ENCODE measurements around the gene DKK3. TPM values are rescaled to one million over a fixed set of nuclear protein-coding genes. Genes with fewer than 3 reads are reported as not detected.
A peak's percentile ranks its signal among the peaks of the same experiment; 100 is the strongest.

The DKK3 gene
- total RNA-seq, 1 donor from 2014 or later = 307 TPM

DNA sequence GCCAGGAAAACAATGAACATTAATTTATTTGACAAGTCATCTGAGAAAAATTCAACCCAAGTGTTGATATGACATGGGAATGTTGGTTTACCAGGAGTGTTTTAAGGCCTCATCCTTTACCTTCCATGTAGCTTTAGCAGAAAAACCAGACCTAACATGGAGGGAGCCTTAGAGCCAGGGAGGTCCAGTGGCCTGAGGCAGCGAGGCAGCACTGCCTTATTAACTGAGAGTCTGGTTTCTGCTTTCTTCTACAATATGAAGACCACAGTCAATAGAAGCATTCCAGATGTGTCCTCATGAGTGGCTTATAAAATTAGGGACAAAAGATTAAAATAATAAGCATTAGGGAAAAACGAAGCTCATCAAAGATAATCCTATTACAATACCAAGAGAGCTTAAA, 61.5 kb downstream of the DKK3 start:
- H2AFZ ChIP-seq (ENCODE audit: low read depth, low read length) = no peak overlapping the region
- Mint-ChIP-seq H3K27ac (ENCODE audit: unreplicated experiment) (no peak overlapping the region), H3K27me3 (ENCODE audit: low read depth, unreplicated experiment) (no peaks in the 10 kb centered on the region), H3K4me3 (ENCODE audit: unreplicated experiment) (no peak overlapping the region), H3K4me1 (ENCODE audit: low read depth, unreplicated experiment) (no peaks in the 10 kb centered on the region), H3K36me3 (ENCODE audit: low read depth, unreplicated experiment) (peaks cover 6% of the 10 kb centered on the region), H3K9me3 (ENCODE audit: unreplicated experiment) (no peaks in the 10 kb centered on the region)
- peaks cover 5% of the 10 kb centered on the region for H3K4me1 ChIP-seq (ENCODE audit: insufficient read depth, low read length)
- H3K9me3 ChIP-seq (ENCODE audit: insufficient read depth, low read depth, low read length) = no peaks in the 10 kb centered on the region
- DNase-seq (ENCODE audit: low read depth) (no peak), FAIRE-seq (no peak)
- no peaks in the 10 kb centered on the region for H3K27me3 ChIP-seq (ENCODE audit: insufficient read depth, low read length)
- no peak overlapping the region for H3K4me3 ChIP-seq (ENCODE audit: insufficient read depth, low read depth, low read length)
- no peaks in the 10 kb centered on the region for H3K79me2 ChIP-seq (ENCODE audit: insufficient read depth, low read length)
- H4K20me1 ChIP-seq (ENCODE audit: insufficient read depth, low read length) = no peaks in the 10 kb centered on the region
- no peak overlapping the region for H3K4me2 ChIP-seq (ENCODE audit: low read length)
- no peak overlapping the region for H3K9ac ChIP-seq (ENCODE audit: low read length)
- peaks cover 12% of the 10 kb centered on the region for H3K36me3 ChIP-seq (ENCODE audit: insufficient read depth, low read length)
- TF ChIP-seq, protein P1, sequence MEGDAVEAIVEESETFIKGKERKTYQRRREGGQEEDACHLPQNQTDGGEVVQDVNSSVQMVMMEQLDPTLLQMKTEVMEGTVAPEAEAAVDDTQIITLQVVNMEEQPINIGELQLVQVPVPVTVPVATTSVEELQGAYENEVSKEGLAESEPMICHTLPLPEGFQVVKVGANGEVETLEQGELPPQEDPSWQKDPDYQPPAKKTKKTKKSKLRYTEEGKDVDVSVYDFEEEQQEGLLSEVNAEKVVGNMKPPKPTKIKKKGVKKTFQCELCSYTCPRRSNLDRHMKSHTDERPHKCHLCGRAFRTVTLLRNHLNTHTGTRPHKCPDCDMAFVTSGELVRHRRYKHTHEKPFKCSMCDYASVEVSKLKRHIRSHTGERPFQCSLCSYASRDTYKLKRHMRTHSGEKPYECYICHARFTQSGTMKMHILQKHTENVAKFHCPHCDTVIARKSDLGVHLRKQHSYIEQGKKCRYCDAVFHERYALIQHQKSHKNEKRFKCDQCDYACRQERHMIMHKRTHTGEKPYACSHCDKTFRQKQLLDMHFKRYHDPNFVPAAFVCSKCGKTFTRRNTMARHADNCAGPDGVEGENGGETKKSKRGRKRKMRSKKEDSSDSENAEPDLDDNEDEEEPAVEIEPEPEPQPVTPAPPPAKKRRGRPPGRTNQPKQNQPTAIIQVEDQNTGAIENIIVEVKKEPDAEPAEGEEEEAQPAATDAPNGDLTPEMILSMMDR (IDR thresholded peaks at IDR 0.05; ENCODE audit: insufficient read depth, low read depth, low read length) = no peak
- H3K27ac ChIP-seq (ENCODE audit: low read depth, low read length) = peak overlapping the region; percentile 31

- H3K4me3 ChIP-seq (ENCODE audit: insufficient read depth, low read depth, low read length) = no peak overlapping the region
- peaks cover 14% of the 10 kb centered on the region for H3K36me3 ChIP-seq (ENCODE audit: insufficient read depth, low read length)
- H3K79me2 ChIP-seq (ENCODE audit: insufficient read depth, low read length) = no peaks in the 10 kb centered on the region
- Mint-ChIP-seq H3K27ac (ENCODE audit: unreplicated experiment) (no peak overlapping the region), H3K4me3 (ENCODE audit: unreplicated experiment) (no peak overlapping the region), H3K4me1 (ENCODE audit: low read depth, unreplicated experiment) (no peaks in the 10 kb centered on the region), H3K27me3 (ENCODE audit: low read depth, unreplicated experiment) (no peaks in the 10 kb centered on the region), H3K9me3 (ENCODE audit: unreplicated experiment) (no peaks in the 10 kb centered on the region), H3K36me3 (ENCODE audit: low read depth, unreplicated experiment) (peaks cover 6% of the 10 kb centered on the region)
- H3K9ac ChIP-seq (ENCODE audit: low read length) = no peak overlapping the region
- peak overlapping the region; percentile 31 for H3K27ac ChIP-seq (ENCODE audit: low read depth, low read length)
- DNase-seq (ENCODE audit: low read depth) (peak; percentile 64), FAIRE-seq (peak; percentile 90)
- TF ChIP-seq, protein P1 (IDR thresholded peaks at IDR 0.05; ENCODE audit: insufficient read depth, low read depth, low read length) = no peak
- TF ChIP-seq EZH2 (IDR thresholded peaks at IDR 0.05; ENCODE audit: insufficient read depth, low read length) = no peak
- H4K20me1 ChIP-seq (ENCODE audit: insufficient read depth, low read length) = no peaks in the 10 kb centered on the region
- no peaks in the 10 kb centered on the region for H3K27me3 ChIP-seq (ENCODE audit: insufficient read depth, low read length)
- H3K9me3 ChIP-seq (ENCODE audit: insufficient read depth, low read depth, low read length) = no peaks in the 10 kb centered on the region
- H3K4me1 ChIP-seq (ENCODE audit: insufficient read depth, low read length) = peaks cover 5% of the 10 kb centered on the region
- no peak overlapping the region for H3K4me2 ChIP-seq (ENCODE audit: low read length)
- no peak overlapping the region for H2AFZ ChIP-seq (ENCODE audit: low read depth, low read length)
Observed at GRCh38 chr11:11946180-11946579, 62.2 kb downstream of the DKK3 start.

DNA sequence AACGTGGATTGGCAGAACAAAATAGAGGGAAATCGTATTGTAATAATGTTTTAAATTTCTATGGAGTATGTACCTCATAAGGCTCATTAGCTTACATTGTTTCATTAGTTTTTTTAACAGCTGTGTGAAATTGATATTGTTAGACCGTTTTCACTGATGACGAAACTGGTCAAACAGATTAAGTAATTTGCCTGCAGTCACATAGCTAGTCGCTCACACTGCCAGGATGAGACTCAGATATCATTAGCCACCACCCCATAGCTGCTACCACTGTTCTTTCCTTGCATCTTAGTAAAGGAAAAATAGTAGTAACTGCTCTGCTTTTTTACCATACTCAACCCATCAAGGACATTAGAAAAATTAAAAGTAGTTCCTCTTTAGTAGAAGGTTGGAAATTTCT, 64.0 kb downstream of the DKK3 start:
- Mint-ChIP-seq H3K4me3 (ENCODE audit: unreplicated experiment) (no peak overlapping the region), H3K9me3 (ENCODE audit: unreplicated experiment) (no peaks in the 10 kb centered on the region), H3K27me3 (ENCODE audit: low read depth, unreplicated experiment) (no peaks in the 10 kb centered on the region), H3K4me1 (ENCODE audit: low read depth, unreplicated experiment) (no peaks in the 10 kb centered on the region), H3K27ac (ENCODE audit: unreplicated experiment) (no peak overlapping the region), H3K36me3 (ENCODE audit: low read depth, unreplicated experiment) (peaks cover 6% of the 10 kb centered on the region)
- Histone ChIP-seq H3K4me1 (ENCODE audit: insufficient read depth, low read length) (peaks cover 5% of the 10 kb centered on the region), H4K20me1 (ENCODE audit: insufficient read depth, low read length) (no peaks in the 10 kb centered on the region), H3K79me2 (ENCODE audit: insufficient read depth, low read length) (no peaks in the 10 kb centered on the region), H2AFZ (ENCODE audit: low read depth, low read length) (no peak overlapping the region), H3K36me3 (ENCODE audit: insufficient read depth, low read length) (peaks cover 22% of the 10 kb centered on the region), H3K27ac (ENCODE audit: low read depth, low read length) (no peak overlapping the region), H3K27me3 (ENCODE audit: insufficient read depth, low read length) (no peaks in the 10 kb centered on the region), H3K9me3 (ENCODE audit: insufficient read depth, low read depth, low read length) (no peaks in the 10 kb centered on the region), H3K9ac (ENCODE audit: low read length) (no peak overlapping the region), H3K4me2 (ENCODE audit: low read length) (no peak overlapping the region), H3K4me3 (ENCODE audit: insufficient read depth, low read depth, low read length) (no peak overlapping the region)
- TF ChIP-seq, protein P1 (IDR thresholded peaks at IDR 0.05; ENCODE audit: insufficient read depth, low read depth, low read length) = no peak
- no peak for TF ChIP-seq EZH2 (IDR thresholded peaks at IDR 0.05; ENCODE audit: insufficient read depth, low read length)
- FAIRE-seq (no peak), DNase-seq (ENCODE audit: low read depth) (no peak)
